ENCODE measurements around the gene ZBTB20.

DNA sequence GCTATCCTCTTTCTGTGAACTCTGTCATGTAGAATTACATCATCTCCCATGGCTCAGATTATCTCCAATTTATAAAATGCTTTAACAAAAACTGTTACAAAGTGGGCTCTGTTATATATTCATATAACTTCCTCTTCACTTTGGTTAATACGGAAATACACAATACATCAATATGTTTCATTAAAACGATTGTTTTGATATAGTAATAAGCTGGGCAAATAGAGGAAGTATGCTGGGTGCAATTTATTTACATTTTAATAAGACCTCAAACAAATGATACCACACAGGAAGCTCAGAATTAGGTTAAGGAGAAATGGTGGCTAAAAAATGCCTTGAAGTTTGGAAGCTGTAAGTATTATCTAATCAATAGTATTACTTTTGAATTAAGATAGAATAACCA, 331.0 kb downstream of the ZBTB20 start:
- TF ChIP-seq, protein P1, sequence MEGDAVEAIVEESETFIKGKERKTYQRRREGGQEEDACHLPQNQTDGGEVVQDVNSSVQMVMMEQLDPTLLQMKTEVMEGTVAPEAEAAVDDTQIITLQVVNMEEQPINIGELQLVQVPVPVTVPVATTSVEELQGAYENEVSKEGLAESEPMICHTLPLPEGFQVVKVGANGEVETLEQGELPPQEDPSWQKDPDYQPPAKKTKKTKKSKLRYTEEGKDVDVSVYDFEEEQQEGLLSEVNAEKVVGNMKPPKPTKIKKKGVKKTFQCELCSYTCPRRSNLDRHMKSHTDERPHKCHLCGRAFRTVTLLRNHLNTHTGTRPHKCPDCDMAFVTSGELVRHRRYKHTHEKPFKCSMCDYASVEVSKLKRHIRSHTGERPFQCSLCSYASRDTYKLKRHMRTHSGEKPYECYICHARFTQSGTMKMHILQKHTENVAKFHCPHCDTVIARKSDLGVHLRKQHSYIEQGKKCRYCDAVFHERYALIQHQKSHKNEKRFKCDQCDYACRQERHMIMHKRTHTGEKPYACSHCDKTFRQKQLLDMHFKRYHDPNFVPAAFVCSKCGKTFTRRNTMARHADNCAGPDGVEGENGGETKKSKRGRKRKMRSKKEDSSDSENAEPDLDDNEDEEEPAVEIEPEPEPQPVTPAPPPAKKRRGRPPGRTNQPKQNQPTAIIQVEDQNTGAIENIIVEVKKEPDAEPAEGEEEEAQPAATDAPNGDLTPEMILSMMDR (IDR thresholded peaks at IDR 0.05), result no peak
- TF ChIP-seq POLR2A (IDR thresholded peaks at IDR 0.05), result no peak

Measured in thyroid gland (tissue), 4 donors.